AG09309 (cell line): ENCODE measurements around the gene RIN3.

Source experiments
- DNase-seq: peaks from one replicate; pipeline ENCODE4 v3.0.0-alpha.2; 2010; ENCODE audit warnings: low read depth
- H3K4me3 ChIP-seq: 2 replicates; pipeline ENCODE4 v1.5.1; 2011; ENCODE audit warnings: mild to moderate bottlenecking, low read depth, low read length, moderate library complexity; ENCODE audit not compliant: control insufficient read depth
- TF ChIP-seq, protein P1 (sequence below): IDR thresholded peaks from 2 replicates; pipeline ENCODE4 v1.5.1; 2011; ENCODE audit warnings: mild to moderate bottlenecking, low read depth, low read length, inconsistent platforms; ENCODE audit not compliant: insufficient read depth, control insufficient read depth; ENCODE audit errors: missing control alignments

RIN3 gene

DNA sequence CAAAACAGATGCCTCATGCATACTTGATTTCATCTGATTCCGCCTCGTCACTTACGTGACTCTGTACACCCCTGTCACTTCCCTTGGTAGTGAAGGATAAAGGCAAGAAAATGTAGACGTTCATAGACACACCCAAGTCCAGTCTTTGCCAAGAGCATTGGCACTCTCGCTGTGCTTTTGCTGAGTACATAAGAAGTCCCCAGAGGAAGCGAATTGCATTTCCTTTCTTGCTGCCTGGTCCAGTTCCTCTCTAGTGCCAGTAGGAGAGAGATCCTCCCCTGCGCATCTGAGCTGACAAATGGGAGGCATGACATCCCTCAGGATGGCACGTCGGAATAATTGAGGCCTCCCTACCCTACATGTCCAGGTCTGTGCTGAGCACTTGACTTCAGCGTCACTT lies 21.3 kb upstream of the RIN3 start:
- TF ChIP-seq, protein P1, sequence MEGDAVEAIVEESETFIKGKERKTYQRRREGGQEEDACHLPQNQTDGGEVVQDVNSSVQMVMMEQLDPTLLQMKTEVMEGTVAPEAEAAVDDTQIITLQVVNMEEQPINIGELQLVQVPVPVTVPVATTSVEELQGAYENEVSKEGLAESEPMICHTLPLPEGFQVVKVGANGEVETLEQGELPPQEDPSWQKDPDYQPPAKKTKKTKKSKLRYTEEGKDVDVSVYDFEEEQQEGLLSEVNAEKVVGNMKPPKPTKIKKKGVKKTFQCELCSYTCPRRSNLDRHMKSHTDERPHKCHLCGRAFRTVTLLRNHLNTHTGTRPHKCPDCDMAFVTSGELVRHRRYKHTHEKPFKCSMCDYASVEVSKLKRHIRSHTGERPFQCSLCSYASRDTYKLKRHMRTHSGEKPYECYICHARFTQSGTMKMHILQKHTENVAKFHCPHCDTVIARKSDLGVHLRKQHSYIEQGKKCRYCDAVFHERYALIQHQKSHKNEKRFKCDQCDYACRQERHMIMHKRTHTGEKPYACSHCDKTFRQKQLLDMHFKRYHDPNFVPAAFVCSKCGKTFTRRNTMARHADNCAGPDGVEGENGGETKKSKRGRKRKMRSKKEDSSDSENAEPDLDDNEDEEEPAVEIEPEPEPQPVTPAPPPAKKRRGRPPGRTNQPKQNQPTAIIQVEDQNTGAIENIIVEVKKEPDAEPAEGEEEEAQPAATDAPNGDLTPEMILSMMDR: no peak
- DNase-seq: no peak
- no peak overlapping the region for H3K4me3 ChIP-seq

DNA sequence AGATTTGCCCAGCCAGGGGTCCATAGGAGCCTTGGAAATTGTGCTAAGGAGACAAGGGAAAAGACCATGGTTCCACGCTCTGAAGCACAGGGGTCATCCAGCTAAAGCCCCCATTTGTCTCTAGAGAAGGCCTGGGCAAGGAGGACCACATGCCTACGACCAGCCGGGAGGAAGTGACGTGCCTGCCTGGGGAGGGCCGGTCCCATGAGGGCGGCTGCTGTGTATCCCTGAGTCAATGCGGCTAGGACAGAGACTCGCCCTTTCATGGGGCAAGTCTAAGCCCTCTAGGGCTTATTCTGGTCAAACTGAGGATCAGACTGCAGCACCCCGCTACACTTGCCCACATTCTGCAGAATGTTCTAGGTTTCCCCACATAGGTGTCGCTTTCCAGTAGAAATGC lies 20.6 kb upstream of the RIN3 start:
- no peak overlapping the region for H3K4me3 ChIP-seq
- TF ChIP-seq, protein P1: no peak
- DNase-seq: no peak

DNA sequence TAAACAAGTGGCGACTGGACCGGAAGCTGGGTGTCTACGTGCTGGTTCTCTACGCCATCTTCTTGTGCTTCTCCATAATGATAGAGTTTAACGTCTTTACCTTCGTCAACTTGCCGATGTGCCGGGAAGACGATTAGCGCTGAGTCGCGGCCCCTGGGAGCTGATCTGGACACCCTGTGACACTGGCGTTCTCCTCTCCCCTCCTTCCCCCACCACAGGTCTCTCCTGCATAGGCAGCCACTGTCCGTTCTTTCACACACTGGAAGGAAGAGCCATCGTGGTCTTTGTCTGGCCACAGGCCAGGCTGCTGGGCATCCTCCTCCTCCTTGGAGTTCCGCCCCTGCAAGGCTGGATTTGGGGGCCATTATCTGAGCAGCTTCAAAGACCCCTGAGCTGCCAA lies 20.1 kb upstream of the RIN3 start:
- DNase-seq: no peak
- no peak overlapping the region for H3K4me3 ChIP-seq
- TF ChIP-seq, protein P1: no peak

DNA sequence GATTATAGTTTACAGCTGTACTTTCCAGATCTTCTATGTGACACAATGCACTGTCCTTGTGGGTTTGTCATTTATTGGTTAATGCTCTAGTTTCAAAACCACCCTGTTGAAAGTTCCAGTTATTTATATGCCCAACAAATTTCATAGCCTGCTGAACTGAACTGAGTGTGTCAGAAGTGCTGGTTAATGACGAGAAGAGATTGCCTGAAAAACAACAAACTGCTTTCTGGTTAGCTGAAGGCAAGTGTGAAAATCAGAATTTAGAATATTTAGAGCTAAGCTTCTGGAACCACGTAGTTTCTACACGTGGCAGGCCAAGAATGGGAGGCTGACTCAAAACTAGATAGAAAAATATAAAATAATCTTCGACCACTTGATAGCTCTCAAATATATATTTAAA lies 19.1 kb upstream of the RIN3 start:
- TF ChIP-seq, protein P1: no peak
- no peak overlapping the region for H3K4me3 ChIP-seq
- DNase-seq: no peak

DNA sequence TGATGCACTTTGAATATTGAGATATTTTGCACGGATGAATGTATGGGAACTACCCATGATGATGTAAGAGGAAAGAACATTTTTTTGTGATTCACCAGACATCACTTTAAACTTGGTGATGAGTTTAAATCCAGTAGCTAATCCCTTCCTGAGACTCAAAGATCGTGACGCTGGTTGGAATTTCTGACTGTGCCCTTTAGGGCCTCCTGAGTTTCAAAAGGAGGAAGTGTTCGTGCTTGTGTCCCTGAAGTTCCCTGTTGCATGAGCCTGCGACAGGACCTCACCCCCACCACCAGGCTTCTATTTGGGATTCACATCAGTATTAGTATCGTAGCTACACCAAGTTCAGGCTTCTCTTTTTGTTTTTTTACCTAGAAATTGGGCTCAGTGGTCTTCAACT lies 18.6 kb upstream of the RIN3 start:
- no peak for DNase-seq
- TF ChIP-seq, protein P1: no peak
- no peak overlapping the region for H3K4me3 ChIP-seq

DNA sequence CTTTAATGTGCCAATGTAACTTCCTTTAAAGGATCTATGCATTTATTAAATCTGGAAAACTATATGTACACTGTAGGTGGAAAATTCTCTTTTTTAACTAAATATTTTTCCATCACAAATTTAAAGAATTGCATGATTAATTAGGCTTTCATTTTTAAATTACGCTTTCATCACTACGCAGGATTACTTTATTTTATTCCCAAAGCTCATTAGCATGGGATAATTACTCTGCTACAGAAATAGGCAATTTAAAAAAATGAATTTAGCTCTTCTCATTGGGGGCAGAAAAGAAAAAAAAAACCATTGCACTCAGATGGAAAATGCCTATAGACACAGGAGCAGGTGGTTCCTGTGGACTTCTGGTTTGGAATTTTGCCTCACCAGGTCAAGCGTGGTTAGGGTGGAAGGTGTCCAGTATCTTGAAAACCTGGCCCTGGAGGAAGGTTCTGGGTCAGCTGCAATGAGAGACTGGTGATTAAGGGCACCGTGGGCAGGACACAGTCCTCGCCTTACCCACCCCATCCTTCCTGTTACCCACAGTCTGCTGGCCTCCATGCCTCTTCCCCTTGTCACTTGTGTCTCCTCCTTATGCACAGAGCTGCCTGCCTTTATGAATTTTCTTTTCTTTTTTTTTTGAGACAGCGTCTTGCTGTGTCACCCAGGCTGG lies 17.3 kb upstream of the RIN3 start:
- TF ChIP-seq, protein P1: no peak
- H3K4me3 ChIP-seq: no peak overlapping the region
- DNase-seq: no peak
